Measurements from ENCODE around the gene ST6GALNAC2. TPM values are rescaled to one million over a fixed set of nuclear protein-coding genes. Genes with fewer than 3 reads are reported as not detected.

ST6GALNAC2 gene
- total RNA-seq, 1 donor from 2014 or later, result 0.32 TPM

DNA sequence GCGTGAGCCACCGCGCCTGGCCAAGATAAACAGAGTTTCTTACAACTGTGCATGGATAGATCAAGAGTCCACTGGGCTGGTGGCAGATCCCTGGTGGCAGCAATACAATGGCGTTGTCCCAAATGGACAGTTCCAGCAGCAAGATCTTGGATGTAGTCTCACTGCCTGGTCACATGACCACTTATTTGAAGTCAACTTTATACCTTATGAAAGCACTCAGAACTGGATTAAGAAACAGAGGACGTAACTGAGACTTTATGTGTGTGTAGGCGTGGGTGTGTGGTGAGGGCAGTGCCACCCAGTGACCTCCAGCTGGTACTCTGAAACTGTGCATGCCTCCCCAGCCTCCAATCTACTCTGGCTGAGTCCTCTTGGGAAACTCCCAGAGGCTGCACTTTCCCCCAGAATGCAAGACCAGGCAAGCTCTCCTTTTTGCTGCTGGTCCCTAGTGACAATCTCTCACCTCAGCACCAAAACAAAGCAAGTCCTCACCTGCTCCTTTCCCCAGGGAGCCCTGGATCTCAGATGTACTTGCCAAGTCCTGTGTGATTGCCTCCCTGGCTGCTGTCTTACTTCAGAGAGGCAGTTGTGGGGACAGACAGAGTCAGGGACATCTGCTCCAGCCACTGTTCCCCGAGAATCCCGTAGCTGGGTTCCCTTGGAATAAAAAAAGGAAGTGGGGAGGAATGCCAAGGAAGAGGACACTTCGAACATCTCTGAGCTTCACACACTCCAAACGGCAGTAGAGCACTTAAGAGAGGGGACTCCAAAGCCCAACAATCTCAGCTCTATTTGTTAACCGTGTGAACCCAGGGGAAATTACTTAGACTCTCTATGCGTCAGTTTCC, 11.7 kb upstream of the ST6GALNAC2 start:
- peaks cover 18% of the 10 kb centered on the region for H3K4me1 Mint-ChIP-seq (ENCODE audit: low read depth, unreplicated experiment)
- H3K4me3 Mint-ChIP-seq (ENCODE audit: unreplicated experiment), result no peak overlapping the region
- DNase-seq, result no peak
- H3K27me3 Mint-ChIP-seq (ENCODE audit: unreplicated experiment), result peaks cover 12% of the 10 kb centered on the region
- no peak overlapping the region for H3K27ac Mint-ChIP-seq (ENCODE audit: unreplicated experiment)
- H3K9me3 Mint-ChIP-seq (ENCODE audit: unreplicated experiment), result peaks cover 10% of the 10 kb centered on the region
- H3K36me3 Mint-ChIP-seq (ENCODE audit: unreplicated experiment), result no peaks in the 10 kb centered on the region
- TF ChIP-seq, protein P1, sequence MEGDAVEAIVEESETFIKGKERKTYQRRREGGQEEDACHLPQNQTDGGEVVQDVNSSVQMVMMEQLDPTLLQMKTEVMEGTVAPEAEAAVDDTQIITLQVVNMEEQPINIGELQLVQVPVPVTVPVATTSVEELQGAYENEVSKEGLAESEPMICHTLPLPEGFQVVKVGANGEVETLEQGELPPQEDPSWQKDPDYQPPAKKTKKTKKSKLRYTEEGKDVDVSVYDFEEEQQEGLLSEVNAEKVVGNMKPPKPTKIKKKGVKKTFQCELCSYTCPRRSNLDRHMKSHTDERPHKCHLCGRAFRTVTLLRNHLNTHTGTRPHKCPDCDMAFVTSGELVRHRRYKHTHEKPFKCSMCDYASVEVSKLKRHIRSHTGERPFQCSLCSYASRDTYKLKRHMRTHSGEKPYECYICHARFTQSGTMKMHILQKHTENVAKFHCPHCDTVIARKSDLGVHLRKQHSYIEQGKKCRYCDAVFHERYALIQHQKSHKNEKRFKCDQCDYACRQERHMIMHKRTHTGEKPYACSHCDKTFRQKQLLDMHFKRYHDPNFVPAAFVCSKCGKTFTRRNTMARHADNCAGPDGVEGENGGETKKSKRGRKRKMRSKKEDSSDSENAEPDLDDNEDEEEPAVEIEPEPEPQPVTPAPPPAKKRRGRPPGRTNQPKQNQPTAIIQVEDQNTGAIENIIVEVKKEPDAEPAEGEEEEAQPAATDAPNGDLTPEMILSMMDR (IDR thresholded peaks at IDR 0.05; ENCODE audit: partially characterized antibody, unreplicated experiment), result no peak

DNA sequence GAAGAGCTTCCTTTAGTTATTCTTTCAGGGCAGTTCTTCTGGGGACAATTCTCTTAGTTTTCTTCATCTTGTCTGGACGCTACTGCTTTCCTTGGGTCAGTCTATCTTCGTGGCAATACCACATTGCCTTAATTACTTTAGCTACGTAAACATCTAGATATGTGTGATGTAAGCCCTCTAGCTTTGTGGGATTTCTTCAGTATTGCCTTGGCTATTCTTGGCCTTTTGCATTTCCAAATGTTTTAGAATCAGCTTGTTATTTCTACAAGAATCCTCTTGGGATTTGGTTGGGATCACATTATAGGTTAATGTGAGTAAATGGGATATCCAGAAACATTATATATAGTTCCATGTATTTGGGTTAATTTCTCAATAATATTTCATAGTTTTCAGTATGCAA, 9.0 kb upstream of the ST6GALNAC2 start:
- H3K36me3 Mint-ChIP-seq (ENCODE audit: unreplicated experiment), result no peaks in the 10 kb centered on the region
- peaks cover 8% of the 10 kb centered on the region for H3K9me3 Mint-ChIP-seq (ENCODE audit: unreplicated experiment)
- H3K27ac Mint-ChIP-seq (ENCODE audit: unreplicated experiment), result peak overlapping the region; percentile 81
- DNase-seq, result no peak
- H3K27me3 Mint-ChIP-seq (ENCODE audit: unreplicated experiment), result peaks cover 12% of the 10 kb centered on the region
- TF ChIP-seq, protein P1 (IDR thresholded peaks at IDR 0.05; ENCODE audit: partially characterized antibody, unreplicated experiment), result no peak
- peak overlapping the region; percentile 36 for H3K4me3 Mint-ChIP-seq (ENCODE audit: unreplicated experiment)
- H3K4me1 Mint-ChIP-seq (ENCODE audit: low read depth, unreplicated experiment), result peaks cover 19% of the 10 kb centered on the region

DNA sequence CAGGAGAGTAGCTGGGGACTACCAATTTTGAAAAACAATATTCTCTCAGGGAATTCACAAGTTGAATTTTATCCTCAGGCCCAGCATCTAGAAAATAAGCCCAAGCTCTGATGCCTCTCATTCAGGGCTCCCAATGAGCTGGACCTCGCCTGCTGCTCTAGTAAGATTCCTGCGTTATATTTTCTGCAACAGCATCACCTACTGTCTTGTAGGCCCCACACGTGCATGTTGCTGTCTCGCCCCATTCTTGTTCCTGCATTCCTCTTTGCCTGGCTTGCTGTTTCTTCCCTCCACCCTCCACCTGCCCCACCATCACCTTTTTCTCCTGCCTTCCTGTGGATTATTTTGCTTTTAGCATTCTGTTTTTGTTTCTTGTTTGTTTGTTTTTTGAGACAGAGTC, 8.3 kb upstream of the ST6GALNAC2 start:
- Mint-ChIP-seq H3K4me1 (ENCODE audit: low read depth, unreplicated experiment) (peaks cover 24% of the 10 kb centered on the region), H3K27me3 (ENCODE audit: unreplicated experiment) (peaks cover 12% of the 10 kb centered on the region), H3K4me3 (ENCODE audit: unreplicated experiment) (peak overlapping the region; percentile 37), H3K9me3 (ENCODE audit: unreplicated experiment) (peaks cover 8% of the 10 kb centered on the region), H3K36me3 (ENCODE audit: unreplicated experiment) (no peaks in the 10 kb centered on the region), H3K27ac (ENCODE audit: unreplicated experiment) (peak overlapping the region; percentile 81)
- TF ChIP-seq, protein P1 (IDR thresholded peaks at IDR 0.05; ENCODE audit: partially characterized antibody, unreplicated experiment), result no peak
- no peak for DNase-seq

DNA sequence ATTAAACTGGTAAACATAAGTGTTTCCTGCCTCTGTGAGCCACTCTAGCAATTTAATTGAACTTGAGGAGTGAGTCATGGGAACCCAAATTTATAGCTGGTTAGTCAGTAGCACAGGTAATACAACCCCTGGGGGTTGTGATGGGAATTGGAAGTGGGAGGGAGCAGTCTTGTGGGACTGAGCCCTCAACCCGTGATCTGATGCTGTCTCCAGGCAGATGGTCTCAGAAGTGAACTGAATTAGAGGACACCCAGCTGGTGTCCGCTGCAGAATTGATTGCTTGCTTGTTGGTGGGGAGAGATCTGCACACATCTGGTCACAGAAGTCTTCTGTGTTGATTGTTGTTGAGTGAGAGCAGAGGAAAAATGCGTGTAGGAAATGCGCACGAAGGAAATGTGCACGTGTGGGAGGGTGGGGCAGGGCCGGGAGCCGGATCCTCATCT, 7.7 kb upstream of the ST6GALNAC2 start:
- Mint-ChIP-seq H3K4me1 (ENCODE audit: low read depth, unreplicated experiment) (peaks cover 26% of the 10 kb centered on the region), H3K27ac (ENCODE audit: unreplicated experiment) (peak overlapping the region; percentile 81), H3K27me3 (ENCODE audit: unreplicated experiment) (peaks cover 13% of the 10 kb centered on the region), H3K36me3 (ENCODE audit: unreplicated experiment) (peaks cover 4% of the 10 kb centered on the region), H3K4me3 (ENCODE audit: unreplicated experiment) (peak overlapping the region; percentile 39), H3K9me3 (ENCODE audit: unreplicated experiment) (peaks cover 8% of the 10 kb centered on the region)
- peak; percentile 63 for DNase-seq
- TF ChIP-seq, protein P1 (IDR thresholded peaks at IDR 0.05; ENCODE audit: partially characterized antibody, unreplicated experiment), result peak; percentile 34

DNA sequence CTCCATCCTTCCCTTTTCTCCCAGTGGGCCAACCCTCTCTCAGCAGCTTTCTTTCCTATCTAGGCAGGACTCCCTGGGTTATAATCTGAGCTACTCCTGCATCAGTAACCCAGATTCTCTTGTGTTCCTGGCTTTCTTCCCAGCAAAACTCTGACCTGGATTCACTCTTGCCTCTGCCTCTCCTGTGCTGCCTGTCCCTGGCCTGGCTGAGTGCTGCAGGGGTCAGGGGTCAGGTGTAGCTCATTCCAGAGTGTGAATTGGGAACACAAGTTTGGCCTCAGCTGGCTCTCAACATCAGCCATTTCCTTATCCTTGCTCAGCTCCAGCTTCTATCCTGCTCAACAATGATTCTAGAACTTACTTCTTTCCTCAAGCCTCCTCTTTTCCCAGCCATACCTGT, 2.5 kb upstream of the ST6GALNAC2 start:
- TF ChIP-seq, protein P1 (IDR thresholded peaks at IDR 0.05; ENCODE audit: partially characterized antibody, unreplicated experiment), result no peak
- no peak for DNase-seq
- H3K9me3 Mint-ChIP-seq (ENCODE audit: unreplicated experiment), result peaks cover 3% of the 10 kb centered on the region
- peaks cover 18% of the 10 kb centered on the region for H3K27me3 Mint-ChIP-seq (ENCODE audit: unreplicated experiment)
- no peak overlapping the region for H3K4me3 Mint-ChIP-seq (ENCODE audit: unreplicated experiment)
- H3K27ac Mint-ChIP-seq (ENCODE audit: unreplicated experiment), result no peak overlapping the region
- peaks cover 16% of the 10 kb centered on the region for H3K4me1 Mint-ChIP-seq (ENCODE audit: low read depth, unreplicated experiment)
- peaks cover 6% of the 10 kb centered on the region for H3K36me3 Mint-ChIP-seq (ENCODE audit: unreplicated experiment)

All from glutamatergic neuron (in vitro differentiated cells).